H1 (cell line): ENCODE measurements around the gene FLNC. TPM values are rescaled to one million over a fixed set of nuclear protein-coding genes. Genes with fewer than 3 reads are reported as not detected.

Experiments
- CTCF ChIA-PET: fragments of 300-600 bp; sonication (Branson Sonifier 250); formaldehyde crosslinking; loops from one replicate; lab custom pipeline; 2021; ENCODE audit not compliant: partially characterized antibody; lab: Charles Lee
- POLR2A ChIA-PET: fragments of 300-600 bp; sonication (Branson Sonifier 250); formaldehyde crosslinking; loops from one replicate; lab custom pipeline; 2021; ENCODE audit warnings: inconsistent platforms; ENCODE audit not compliant: partially characterized antibody; lab: Charles Lee
- DNase-seq, 2 experiments: peaks; one replicate each; pipeline versions ENCODE4 v3.0.0 to v3.0.0-alpha.2; 2010 to 2022; ENCODE audit warnings: low spot score in 2 of 2, low read depth in 1 of 2, mixed read lengths in 1 of 2
- FAIRE-seq: peaks from 2 replicates; lab custom pipeline; 2011; peaks lifted over from hg19 to GRCh38; lab: Jason Lieb, UNC
- H2AFZ ChIP-seq: 2 replicates; pipeline ENCODE4 v1.8.1; 2012; ENCODE audit warnings: low read length, inconsistent platforms
- H2AK5ac ChIP-seq: 2 replicates; pipeline ENCODE4 v1.6.1; 2013; ENCODE audit warnings: low read depth, low read length
- H2BK120ac ChIP-seq: replicated peaks from 2 replicates; pipeline ENCODE3; 2013; ENCODE audit warnings: low read depth, low read length, inconsistent platforms
- H2BK12ac ChIP-seq: 2 replicates; pipeline ENCODE4 v1.6.1; 2013; ENCODE audit warnings: low read depth, low read length
- H2BK15ac ChIP-seq: 2 replicates; pipeline ENCODE4 v1.6.1; 2013; ENCODE audit warnings: low read length
- H2BK20ac ChIP-seq: 2 replicates; pipeline ENCODE4 v1.6.1; 2013; ENCODE audit warnings: low read length
- H2BK5ac ChIP-seq: 2 replicates; pipeline ENCODE4 v1.6.1; 2013; ENCODE audit warnings: low read depth, low read length
- H3K14ac ChIP-seq: 2 replicates; pipeline ENCODE4 v1.6.1; 2013; ENCODE audit warnings: inconsistent platforms; ENCODE audit not compliant: insufficient read length
- H3K18ac ChIP-seq: 2 replicates; pipeline ENCODE4 v1.6.1; 2013; ENCODE audit warnings: low read length; ENCODE audit errors: extremely low read depth
- H3K23ac ChIP-seq: 2 replicates; pipeline ENCODE4 v1.6.1; 2013; ENCODE audit warnings: inconsistent platforms; ENCODE audit not compliant: insufficient read length
- H3K23me2 ChIP-seq: 2 replicates; pipeline ENCODE4 v1.6.1; 2013; ENCODE audit warnings: low read depth, low read length
- H3K27ac ChIP-seq: 2 replicates; pipeline ENCODE4 v1.6.1; 2011; ENCODE audit warnings: low read depth, low read length, inconsistent platforms
- H3K27me3 ChIP-seq, 4 experiments: replicated peaks in 1 of 4; 1 replicate in 1 of 4; 2 replicates in 3 of 4; pipeline versions ENCODE4 v1.6.1 to v1.8.1; 2011 to 2013; ENCODE audit warnings: low read length in 3 of 4, mild to moderate bottlenecking in 3 of 4, inconsistent platforms in 2 of 4, mixed read lengths in 2 of 4, moderate library complexity in 1 of 4; ENCODE audit not compliant: control insufficient read depth in 3 of 4, insufficient read depth in 3 of 4; ENCODE audit errors: extremely low read depth in 1 of 4
- H3K36me3 ChIP-seq, 4 experiments: 2 replicates each; pipeline versions ENCODE4 v1.6.1 to v1.8.1; 2011 to 2013; ENCODE audit warnings: mild to moderate bottlenecking in 4 of 4, low read length in 3 of 4, moderate library complexity in 2 of 4, control low read depth in 1 of 4, inconsistent platforms in 1 of 4; ENCODE audit not compliant: insufficient read depth in 4 of 4, control insufficient read depth in 2 of 4
- H3K4ac ChIP-seq: replicated peaks from 2 replicates; pipeline ENCODE3; 2013; ENCODE audit warnings: low read length, low read depth, mixed read lengths, inconsistent platforms; ENCODE audit not compliant: insufficient read length
- H3K4me1 ChIP-seq, 4 experiments: replicated peaks in 1 of 4; 1 replicate in 1 of 4; 2 replicates in 3 of 4; pipeline versions ENCODE4 v1.6.1 to v1.8.1; 2011 to 2013; ENCODE audit warnings: low read length in 3 of 4, inconsistent platforms in 2 of 4, mixed read lengths in 1 of 4; ENCODE audit not compliant: insufficient read depth in 4 of 4, control insufficient read depth in 3 of 4
- H3K4me2 ChIP-seq, 2 experiments: 2 replicates each; pipeline versions ENCODE4 v1.6.1 to v1.8.1; 2011 to 2013; ENCODE audit warnings: low read depth in 2 of 2, low read length in 2 of 2, control low read depth in 1 of 2, inconsistent platforms in 1 of 2, mild to moderate bottlenecking in 1 of 2; ENCODE audit not compliant: insufficient read depth in 1 of 2
- H3K4me3 ChIP-seq, 4 experiments: fragments of 200-600, 300-600 bp in 1 of 4; sonication (generic), shearing (Covaris generic), sonication (Bioruptor Twin) in 1 of 4; 2 replicates each; pipeline versions ENCODE4 v1.5.1 to v1.8.1; 2011 to 2016; ENCODE audit warnings: low read length in 4 of 4, low read depth in 3 of 4, control low read depth in 2 of 4, inconsistent platforms in 2 of 4, mild to moderate bottlenecking in 2 of 4, mixed read lengths in 1 of 4, moderate library complexity in 1 of 4; ENCODE audit not compliant: insufficient read depth in 2 of 4; ENCODE audit errors: extremely low read depth in 1 of 4
- H3K56ac ChIP-seq: replicated peaks from 2 replicates; pipeline ENCODE3; 2013; ENCODE audit warnings: low read depth, mild to moderate bottlenecking, mixed read lengths, low read length, inconsistent platforms; ENCODE audit not compliant: insufficient read length
- H3K79me1 ChIP-seq: 2 replicates; pipeline ENCODE4 v1.6.1; 2013; ENCODE audit warnings: low read depth, low read length, control low read depth
- H3K79me2 ChIP-seq, 2 experiments: 2 replicates each; pipeline versions ENCODE4 v1.6.1 to v1.8.1; 2012 to 2013; ENCODE audit warnings: low read length in 2 of 2, mild to moderate bottlenecking in 2 of 2, inconsistent platforms in 1 of 2; ENCODE audit not compliant: insufficient read depth in 2 of 2, control insufficient read depth in 1 of 2
- H3K9ac ChIP-seq, 4 experiments: replicated peaks in 1 of 4; 1 replicate in 1 of 4; 2 replicates in 3 of 4; pipeline versions ENCODE4 v1.6.1 to v1.8.1; 2011 to 2013; ENCODE audit warnings: low read depth in 3 of 4, low read length in 3 of 4, control low read depth in 2 of 4, mild to moderate bottlenecking in 2 of 4, moderate library complexity in 2 of 4, inconsistent platforms in 1 of 4; ENCODE audit errors: extremely low read depth in 1 of 4
- H3K9me3 ChIP-seq, 2 experiments: 2 replicates each; pipeline versions ENCODE4 v1.6.1 to v1.8.1; 2012 to 2013; ENCODE audit warnings: mild to moderate bottlenecking in 2 of 2, moderate library complexity in 2 of 2, control low read depth in 1 of 2, inconsistent platforms in 1 of 2, low read depth in 1 of 2, low read length in 1 of 2, mixed read lengths in 1 of 2; ENCODE audit not compliant: insufficient read depth in 2 of 2
- H4K20me1 ChIP-seq, 2 experiments: replicated peaks in 1 of 2; 2 replicates each; pipeline versions ENCODE3 to v1.8.1; 2011 to 2013; ENCODE audit warnings: inconsistent platforms in 2 of 2, low read length in 2 of 2, mild to moderate bottlenecking in 1 of 2; ENCODE audit not compliant: insufficient read depth in 2 of 2, control insufficient read depth in 1 of 2
- H4K5ac ChIP-seq: 2 replicates; pipeline ENCODE4 v1.6.1; 2013; ENCODE audit warnings: low read length, low read depth, mixed read lengths, inconsistent platforms; ENCODE audit not compliant: insufficient read length
- H4K8ac ChIP-seq: 2 replicates; pipeline ENCODE4 v1.8.0; 2013; ENCODE audit warnings: mild to moderate bottlenecking, moderate library complexity, low read length, inconsistent platforms; ENCODE audit not compliant: insufficient read depth; ENCODE audit errors: extremely low read depth
- H4K91ac ChIP-seq: replicated peaks from 2 replicates; pipeline ENCODE3; 2013; ENCODE audit warnings: low read length, mixed read lengths, inconsistent platforms; ENCODE audit not compliant: insufficient read length
- BRCA1 ChIP-seq: IDR thresholded peaks from 2 replicates; pipeline ENCODE4 v1.6.1; 2012; ENCODE audit warnings: low read depth, low read length, improper control_type of control experiment
- SIX5 ChIP-seq: IDR thresholded peaks from 2 replicates; pipeline ENCODE4 v1.6.1; 2011; ENCODE audit warnings: mild to moderate bottlenecking, low read depth, low read length
- TAF7 ChIP-seq: optimal IDR thresholded peaks from 2 replicates; pipeline ENCODE3; 2011; ENCODE audit warnings: low read depth, mild to moderate bottlenecking, inconsistent platforms, low read length, moderate library complexity, borderline replicate concordance
- WGBS, 2 experiments: shearing (Covaris generic) in 1 of 2; methylation state at CpG; one replicate each; pipeline versions ENCODE4 v1.1.6 to v1.1.7; 2013 to 2015; ENCODE audit warnings: low lambda C conversion rate in 2 of 2, mixed read lengths in 2 of 2, inconsistent platforms in 1 of 2, low coverage in 1 of 2, missing lambda C conversion rate in 1 of 2; ENCODE audit not compliant: insufficient replicate concordance in 2 of 2, insufficient coverage in 1 of 2, insufficient read length in 1 of 2; ENCODE audit errors: extremely low coverage in 1 of 2, missing lambda C conversion rate in 1 of 2; 5-methylcytosine and 5-hydroxymethylcytosine counted together
- polyA plus RNA-seq, 7 experiments: library from polyadenylated mRNA; depleted of rRNA in 3 of 7; stranded (reverse) in 5 of 7; unstranded in 2 of 7; fragments of >200 nt in 5 of 7; fragments of 200-250 nt in 2 of 7; gene quantifications; 1 replicate in 5 of 7; 2 replicates in 1 of 7; 4 replicates in 1 of 7; pipeline versions ENCODE4 v1.2.1 to v1.2.3, GENCODE V29; 2011 to 2013; ENCODE audit warnings: missing spikeins in 2 of 7, mixed read lengths in 2 of 7
- total RNA-seq: library from RNA; stranded (reverse); fragmentation: NEBNext Ultra II Directional; extraction: Animal tissue kit (Norgen Biotek cat#: 25700); gene quantifications from 2 replicates; pipeline ENCODE4 v1.2.1, GENCODE V29; 2021
- TF ChIP-seq, protein P1 (sequence below): IDR thresholded peaks from 2 replicates; pipeline ENCODE4 v1.6.1; 2012; ENCODE audit warnings: inconsistent platforms

The FLNC gene
- total and polyA plus RNA-seq, 2 of the 8 experiments (the other 6 are each of a cell fraction or from before 2014, with no cell fraction given): 1.9 to 10.7 TPM

GRCh38 chr7:128865996-128866877 lies 36.0 kb downstream of the FLNC start:
- Histone ChIP-seq H3K14ac (no peak overlapping the region), H3K18ac (no peak overlapping the region), H3K4me2 (no peak overlapping the region), H3K56ac (no peak overlapping the region), H3K9ac (no peak overlapping the region), H2BK5ac (no peak overlapping the region), H3K36me3 (no peaks in the 10 kb centered on the region), H4K91ac (no peak overlapping the region), H4K5ac (no peak overlapping the region), H2AK5ac (no peak overlapping the region), H4K20me1 (peaks cover 3 to 20% of the 10 kb centered on the region in 2 experiments), H3K4me1 (peaks cover 0 to 21% (median 12%) of the 10 kb centered on the region in 4 experiments; a peak in 6 of 7 replicates), H3K9me3 (no peaks in the 10 kb centered on the region), H3K4ac (no peak overlapping the region), H3K4me3 (no peak overlapping the region), H3K79me1 (no peaks in the 10 kb centered on the region), H2BK20ac (no peak overlapping the region), H2BK12ac (no peak overlapping the region), H2AFZ (no peak overlapping the region), H3K23me2 (peaks cover 18% of the 10 kb centered on the region), H4K8ac (peak overlapping the region; percentile 70; the same call in 1 of the 2 replicates), H2BK120ac (no peak overlapping the region), H3K79me2 (no peaks in the 10 kb centered on the region), H3K27me3 (peaks cover 5 to 36% (median 32%) of the 10 kb centered on the region in 4 experiments), H2BK15ac (no peak overlapping the region), H3K27ac (no peak overlapping the region), H3K23ac (no peak overlapping the region)
- 89% methylated on average over 26 of the region's 27 CpGs; no CpG with 5 or more reads in 1 of the 2 experiments for WGBS, 2 experiments
- DNase-seq (no peak), FAIRE-seq (no peak)
- POLR2A ChIA-PET: interaction anchor here (0.6 to 4.5 kb wide), 4 partner anchors 33 to 420 kb away, joined by 3 to 27 read pairs (median 4); no protein-coding TSS in a partner anchor
- CTCF ChIA-PET: interaction anchor here (0.9 to 10.2 kb wide), 6 partner anchors 9 to 62 kb away, joined by 3 to 148 read pairs (median 16); no protein-coding TSS in a partner anchor
- no peak for TF ChIP-seq SIX5
- TF ChIP-seq, protein P1, sequence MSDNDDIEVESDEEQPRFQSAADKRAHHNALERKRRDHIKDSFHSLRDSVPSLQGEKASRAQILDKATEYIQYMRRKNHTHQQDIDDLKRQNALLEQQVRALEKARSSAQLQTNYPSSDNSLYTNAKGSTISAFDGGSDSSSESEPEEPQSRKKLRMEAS: no peak
- TF ChIP-seq TAF7: no peak
- no peak for TF ChIP-seq BRCA1
- TF ChIP-seq, all 59 proteins: peak for 0
